Gastroesophageal sphincter (tissue), 4 donors: Measurements from ENCODE around the gene PANK4. TPM values are rescaled to one million over a fixed set of nuclear protein-coding genes. Genes with fewer than 3 reads are reported as not detected.
"Not testable (repeated sequence)": the region's sequence is repeated elsewhere in the genome, so short reads cannot be mapped to it uniquely, and the experiment has no call there.

ENCODE experiments used
- ATAC-seq: fragments of 150-250 bp; one replicate; pipeline ENCODE4 v1.9.1; 2016; ENCODE audit warnings: mild to moderate bottlenecking, moderate library complexity
- H3K27ac ChIP-seq, 4 donors: fragments of 200-600 bp; sonication (generic) in 3 of 4; 1 replicate in 3 of 4; 2 replicates in 1 of 4; pipeline ENCODE4 v1.5.1; 2016 to 2019
- H3K27me3 ChIP-seq: fragments of 200-600 bp; sonication (generic); one replicate; pipeline ENCODE4 v1.5.1; 2019
- H3K36me3 ChIP-seq, 2 donors: fragments of 200-600 bp; sonication (generic); one replicate each; pipeline ENCODE4 v1.5.1; 2019; ENCODE audit warnings: control low read depth in 1 of 2
- H3K4me1 ChIP-seq, 3 donors: fragments of 200-600 bp; sonication (generic); 1 replicate in 2 of 3; 2 replicates in 1 of 3; pipeline ENCODE4 v1.5.1; 2016 to 2019; ENCODE audit warnings: control low read depth in 2 of 3
- H3K4me3 ChIP-seq, 2 donors: fragments of 200-600 bp; sonication (generic); one replicate each; pipeline ENCODE4 v1.5.1; 2019; ENCODE audit warnings: mild to moderate bottlenecking in 1 of 2, moderate library complexity in 1 of 2
- H3K9me3 ChIP-seq, 3 donors: fragments of 200-600 bp; sonication (generic); one replicate each; pipeline ENCODE4 v1.5.1; 2017 to 2019; ENCODE audit warnings: control low read depth in 2 of 3
- EP300 ChIP-seq: sonication (generic); formaldehyde crosslinking; IDR thresholded peaks from one replicate; pipeline ENCODE4 v1.6.1; 2017; ENCODE audit warnings: antibody characterized with exemption, mild to moderate bottlenecking
- POLR2A ChIP-seq, 2 donors: fragments of 450-650 bp; IDR thresholded peaks; one replicate each; pipeline ENCODE4 v1.6.1; 2017; ENCODE audit warnings: antibody characterized with exemption in 2 of 2, mild to moderate bottlenecking in 2 of 2, moderate library complexity in 1 of 2
- POLR2AphosphoS5 ChIP-seq: sonication (generic); formaldehyde crosslinking; IDR thresholded peaks from one replicate; pipeline ENCODE4 v1.6.1; 2017; ENCODE audit warnings: antibody characterized with exemption
- WGBS, 2 donors: methylation state at CpG; one replicate each; pipeline ENCODE4 v1.1.5; 2018; ENCODE audit warnings: low coverage in 1 of 2; 5-methylcytosine and 5-hydroxymethylcytosine counted together
- total RNA-seq, 4 donors: library from RNA; depleted of rRNA; stranded (reverse); fragments of >200 nt; gene quantifications; one replicate each; pipeline ENCODE4 v1.1.0, GENCODE V29; 2016
- TF ChIP-seq, protein P1 (sequence below), 4 experiments: fragments of 200-600 bp in 2 of 4; fragments of 450-650 bp in 2 of 4; sonication (generic) in 1 of 4; IDR thresholded peaks; one replicate each; pipeline ENCODE4 v1.5.1; 2017 to 2019; ENCODE audit warnings: antibody characterized with exemption in 4 of 4, mild to moderate bottlenecking in 2 of 4, moderate library complexity in 2 of 4

The PANK4 gene
- total RNA-seq, 4 donors from 2014 or later, result 32.6 to 46.8 (median 34.0) TPM

DNA sequence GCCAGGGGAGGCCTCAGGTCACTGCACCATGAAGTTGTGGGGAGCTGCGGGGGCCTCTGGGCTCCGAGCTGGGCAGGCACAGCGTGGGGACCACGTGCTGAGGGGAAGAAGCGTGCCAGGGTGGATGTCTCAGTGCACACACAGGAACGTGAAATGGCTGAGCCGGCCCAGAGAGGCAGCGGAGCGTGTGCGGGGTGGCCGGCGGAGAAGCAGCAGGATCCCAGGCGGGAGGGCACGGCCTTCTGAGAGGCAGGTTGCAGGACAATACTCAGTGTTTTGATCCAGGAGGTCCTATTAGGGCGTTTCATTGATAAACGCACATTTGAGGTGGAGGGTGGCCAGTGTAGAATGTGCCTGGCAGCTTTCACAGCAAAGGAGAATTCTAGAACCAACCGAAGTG lies 42.7 kb upstream of the PANK4 start:
- peaks cover 62% of the 10 kb centered on the region for H3K27me3 ChIP-seq
- no peak overlapping the region for H3K27ac ChIP-seq
- no peaks in the 10 kb centered on the region for H3K36me3 ChIP-seq
- H3K4me1 ChIP-seq, result no peaks in the 10 kb centered on the region
- WGBS, 2 donors, result no CpG with 5 or more reads among the region's 17 CpGs
- no peak for TF ChIP-seq POLR2AphosphoS5
- TF ChIP-seq POLR2A (IDR thresholded peaks at IDR 0.05), result no peak
- TF ChIP-seq EP300, result no peak
- TF ChIP-seq, protein P1, sequence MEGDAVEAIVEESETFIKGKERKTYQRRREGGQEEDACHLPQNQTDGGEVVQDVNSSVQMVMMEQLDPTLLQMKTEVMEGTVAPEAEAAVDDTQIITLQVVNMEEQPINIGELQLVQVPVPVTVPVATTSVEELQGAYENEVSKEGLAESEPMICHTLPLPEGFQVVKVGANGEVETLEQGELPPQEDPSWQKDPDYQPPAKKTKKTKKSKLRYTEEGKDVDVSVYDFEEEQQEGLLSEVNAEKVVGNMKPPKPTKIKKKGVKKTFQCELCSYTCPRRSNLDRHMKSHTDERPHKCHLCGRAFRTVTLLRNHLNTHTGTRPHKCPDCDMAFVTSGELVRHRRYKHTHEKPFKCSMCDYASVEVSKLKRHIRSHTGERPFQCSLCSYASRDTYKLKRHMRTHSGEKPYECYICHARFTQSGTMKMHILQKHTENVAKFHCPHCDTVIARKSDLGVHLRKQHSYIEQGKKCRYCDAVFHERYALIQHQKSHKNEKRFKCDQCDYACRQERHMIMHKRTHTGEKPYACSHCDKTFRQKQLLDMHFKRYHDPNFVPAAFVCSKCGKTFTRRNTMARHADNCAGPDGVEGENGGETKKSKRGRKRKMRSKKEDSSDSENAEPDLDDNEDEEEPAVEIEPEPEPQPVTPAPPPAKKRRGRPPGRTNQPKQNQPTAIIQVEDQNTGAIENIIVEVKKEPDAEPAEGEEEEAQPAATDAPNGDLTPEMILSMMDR (IDR thresholded peaks at IDR 0.05), result no peak
- no peak for ATAC-seq
- H3K4me3 ChIP-seq, result no peak overlapping the region
- peaks cover 0 to 12% (median 0%) of the 10 kb centered on the region in 3 donors for H3K9me3 ChIP-seq

DNA sequence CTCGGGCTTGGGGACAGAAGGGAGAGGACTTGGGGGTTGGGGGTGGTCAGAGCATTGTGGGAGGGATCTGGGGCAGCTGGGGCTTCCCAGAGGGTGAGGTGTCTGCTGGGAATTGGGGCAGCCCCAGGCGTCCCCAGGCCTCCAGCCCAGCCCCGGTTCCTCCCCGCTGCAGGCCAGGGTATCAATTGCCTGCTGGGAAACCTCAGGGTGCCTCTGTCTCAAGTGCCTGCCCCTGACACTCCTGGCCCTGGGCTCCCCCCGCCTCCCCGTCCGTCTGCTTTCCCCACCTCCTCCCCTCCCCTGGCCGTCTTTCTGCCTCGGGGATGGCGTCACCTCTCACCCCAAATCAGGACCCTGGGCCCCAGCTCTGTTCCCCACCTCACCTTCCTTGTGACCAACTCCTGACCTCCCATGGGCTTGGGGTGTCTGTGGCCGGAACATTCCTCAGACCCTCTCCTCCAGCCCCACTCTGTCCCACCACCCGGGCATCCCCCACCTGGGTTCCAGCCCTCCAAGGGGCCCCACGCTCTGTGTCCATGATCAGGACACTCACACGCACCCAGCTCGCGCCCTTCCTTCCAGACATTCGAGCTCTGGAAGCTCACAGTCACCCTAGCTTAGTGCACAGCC lies 41.9 kb upstream of the PANK4 start:
- WGBS, 2 donors, result no CpG with 5 or more reads among the region's 17 CpGs
- H3K27me3 ChIP-seq, result peaks cover 54% of the 10 kb centered on the region
- not testable (repeated sequence) for ATAC-seq, H3K4me3 ChIP-seq, H3K36me3 ChIP-seq, H3K27ac ChIP-seq, H3K9me3 ChIP-seq, H3K4me1 ChIP-seq

DNA sequence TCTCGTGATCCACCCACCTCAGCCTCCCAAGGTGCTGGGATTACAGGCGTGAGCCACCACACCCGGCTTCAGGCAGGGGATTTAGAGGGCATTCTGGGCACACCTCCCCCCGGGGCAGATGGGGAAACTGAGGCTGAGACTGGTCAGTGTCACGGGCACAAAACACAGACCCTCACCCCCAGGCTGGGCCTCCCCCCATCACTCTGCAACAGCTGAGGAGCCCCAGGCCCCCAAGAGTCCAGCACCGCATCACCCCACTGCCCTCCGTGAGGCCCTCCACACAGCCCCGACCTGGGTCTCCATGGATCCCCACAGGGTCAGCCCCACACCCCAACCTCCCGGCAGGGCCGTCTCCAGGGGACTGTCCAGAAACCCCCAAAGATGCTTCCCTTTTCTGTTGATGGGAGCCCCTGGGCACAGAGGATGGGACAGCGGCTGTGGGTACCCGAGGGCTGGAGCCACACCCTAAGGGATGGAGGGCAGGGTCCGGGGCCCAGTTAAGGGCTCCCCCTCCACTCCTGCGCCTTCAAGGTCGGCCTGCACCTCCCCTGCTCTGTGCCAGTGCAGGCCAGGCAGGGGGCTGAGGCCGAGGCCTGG lies 40.8 kb upstream of the PANK4 start:
- TF ChIP-seq POLR2A (IDR thresholded peaks at IDR 0.05), result no peak
- TF ChIP-seq, protein P1 (IDR thresholded peaks at IDR 0.05), result no peak
- TF ChIP-seq EP300, result no peak
- TF ChIP-seq POLR2AphosphoS5, result no peak
- no peak overlapping the region for H3K27ac ChIP-seq
- H3K27me3 ChIP-seq, result peaks cover 48% of the 10 kb centered on the region
- peaks cover 0 to 15% of the 10 kb centered on the region in 2 donors for H3K36me3 ChIP-seq
- no peaks in the 10 kb centered on the region for H3K4me1 ChIP-seq
- no CpG with 5 or more reads among the region's 16 CpGs for WGBS, 2 donors
- peak; percentile 16 for ATAC-seq
- no peaks in the 10 kb centered on the region for H3K9me3 ChIP-seq
- H3K4me3 ChIP-seq, result no peak overlapping the region

DNA sequence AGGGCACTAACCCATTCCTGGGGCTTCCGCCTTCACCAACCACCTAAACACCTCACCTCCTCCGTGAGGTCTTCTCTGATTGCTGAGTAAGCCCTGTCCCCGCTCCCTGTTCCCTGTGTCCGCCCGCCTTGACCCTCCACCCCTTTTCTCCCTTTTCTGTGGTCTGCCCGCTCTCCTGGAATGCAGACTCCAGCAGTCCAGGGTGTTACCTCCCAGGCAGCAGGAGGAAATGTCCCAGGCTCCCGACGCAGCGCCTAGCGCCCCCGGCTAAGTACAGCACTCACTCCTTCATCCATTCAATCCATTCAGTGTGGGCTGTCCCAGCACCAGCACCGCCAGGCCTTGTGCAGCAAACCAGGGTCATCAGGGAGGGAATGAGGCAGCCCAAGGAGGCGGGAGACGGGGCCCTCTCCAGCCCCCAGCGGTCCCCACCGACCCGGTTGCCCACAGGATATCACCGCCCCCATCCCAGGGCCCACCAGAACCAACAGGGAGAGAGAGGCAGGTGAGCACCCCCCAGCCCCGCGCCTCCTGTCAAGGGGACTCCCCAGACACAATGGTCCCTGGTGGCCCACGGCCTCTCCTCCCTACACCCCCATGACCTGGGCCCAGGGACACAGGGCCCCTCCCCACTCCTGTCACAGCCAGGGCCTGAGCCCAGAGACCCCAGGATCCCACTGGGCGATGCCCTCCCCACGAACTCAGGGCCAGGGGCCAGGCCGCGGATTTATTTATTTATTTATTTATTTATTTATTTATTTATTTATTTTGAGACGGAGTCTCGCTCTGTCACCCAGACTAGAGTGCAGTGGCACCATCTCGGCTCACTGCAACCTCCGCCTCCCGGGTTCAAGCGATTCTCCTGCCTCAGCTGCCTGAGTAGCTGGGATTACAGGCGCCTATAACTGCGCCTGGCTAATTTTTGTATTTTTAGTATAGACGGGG lies 40.0 kb upstream of the PANK4 start:
- peaks cover 0 to 23% of the 10 kb centered on the region in 2 donors for H3K36me3 ChIP-seq
- no peak overlapping the region for H3K27ac ChIP-seq
- TF ChIP-seq, protein P1 (IDR thresholded peaks at IDR 0.05), result no peak
- ATAC-seq, result no peak
- no peaks in the 10 kb centered on the region for H3K4me1 ChIP-seq
- no peak overlapping the region for H3K4me3 ChIP-seq
- 63 to 78% methylated on average over 5 to 9 of the region's 34 CpGs for WGBS, 2 donors
- no peaks in the 10 kb centered on the region for H3K9me3 ChIP-seq
- H3K27me3 ChIP-seq, result peaks cover 42% of the 10 kb centered on the region

DNA sequence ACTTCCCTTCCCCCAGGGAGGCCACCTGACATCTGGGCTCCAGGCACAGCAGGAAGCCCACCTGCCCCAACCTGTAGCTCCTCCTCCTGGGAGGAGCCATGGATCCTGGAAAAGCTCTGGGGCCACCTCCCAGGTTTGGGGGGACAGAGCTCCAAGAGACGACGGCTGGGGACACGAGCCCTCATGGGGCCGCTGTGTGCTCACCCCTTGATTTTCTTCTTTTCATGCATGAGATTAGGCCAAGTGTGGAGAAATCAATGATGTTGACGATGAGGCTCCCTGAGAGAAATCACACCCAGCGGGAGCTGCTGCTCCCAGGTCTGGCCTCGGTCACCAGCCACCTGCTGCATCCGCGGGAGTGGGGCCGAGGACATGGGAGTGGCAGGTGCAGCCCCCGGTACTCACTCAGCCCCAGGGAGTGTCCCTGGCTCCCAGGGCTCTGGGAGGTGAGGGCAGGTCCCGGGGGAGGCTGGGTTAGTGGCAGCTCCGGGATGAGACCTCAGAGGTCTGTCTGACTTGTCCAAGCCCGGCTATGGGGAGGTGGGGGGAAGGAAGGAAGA lies 38.5 kb upstream of the PANK4 start:
- 59% methylated on average over 4 of the region's 14 CpGs; no CpG with 5 or more reads in 1 of the 2 donors for WGBS, 2 donors
- Histone ChIP-seq H3K27ac (no peak overlapping the region), H3K36me3 (peaks cover 0 to 38% of the 10 kb centered on the region in 2 donors), H3K4me3 (no peak overlapping the region), H3K27me3 (peaks cover 35% of the 10 kb centered on the region), H3K9me3 (no peaks in the 10 kb centered on the region), H3K4me1 (peaks cover 0 to 9% (median 0%) of the 10 kb centered on the region in 3 donors)
- ATAC-seq, result no peak
- TF ChIP-seq EP300 (no peak), POLR2A (IDR thresholded peaks at IDR 0.05) (no peak), POLR2AphosphoS5 (no peak)
- TF ChIP-seq, protein P1 (IDR thresholded peaks at IDR 0.05), result no peak
